Renal cortical epithelial cell (primary cell): ENCODE measurements around the gene PCDH15. TPM values are rescaled to one million over a fixed set of nuclear protein-coding genes. Genes with fewer than 3 reads are reported as not detected.
"Not testable (repeated sequence)": the region's sequence is repeated elsewhere in the genome, so short reads cannot be mapped to it uniquely, and the experiment has no call there.

Experiments used
- DNase-seq: peaks from one replicate; pipeline ENCODE4 v3.0.0-alpha.2; 2011; ENCODE audit warnings: low read depth
- total RNA-seq: library from RNA; depleted of rRNA; stranded (reverse); fragments of >200 nt; gene quantifications from 2 replicates; pipeline ENCODE4 v1.2.3, GENCODE V29; 2014

PCDH15 gene
- total RNA-seq, 1 donor from 2014 or later = not detected

- DNase-seq = no peak
Measured at GRCh38 chr10:53983431-53983830, 817.6 kb downstream of the PCDH15 start.

- no peak for DNase-seq
Measured at GRCh38 chr10:53980210-53980609, 820.8 kb downstream of the PCDH15 start.

- no peak for DNase-seq
Measured at GRCh38 chr10:53978301-53978700, 822.7 kb downstream of the PCDH15 start.

- DNase-seq = no peak
Measured at GRCh38 chr10:53977267-53977666, 823.8 kb downstream of the PCDH15 start.

GRCh38 chr10:53957401-53957800 is 843.6 kb downstream of the PCDH15 start:
- DNase-seq = peak; percentile 4

GRCh38 chr10:53955091-53955490 is 845.9 kb downstream of the PCDH15 start:
- DNase-seq = no peak

- no peak for DNase-seq
Measured at GRCh38 chr10:53952698-53953630, 848.1 kb downstream of the PCDH15 start.

- DNase-seq = no peak
Measured at GRCh38 chr10:53939654-53940053, 861.4 kb downstream of the PCDH15 start.

- no peak for DNase-seq
Measured at GRCh38 chr10:53930648-53931047, 870.4 kb downstream of the PCDH15 start.

GRCh38 chr10:53924051-53924700 is 876.9 kb downstream of the PCDH15 start:
- not testable (repeated sequence) for DNase-seq

GRCh38 chr10:53918755-53919154 is 882.3 kb downstream of the PCDH15 start:
- no peak for DNase-seq

- no peak for DNase-seq
Measured at GRCh38 chr10:53909791-53910190, 891.2 kb downstream of the PCDH15 start.

GRCh38 chr10:53904506-53905241 is 896.4 kb downstream of the PCDH15 start:
- DNase-seq = no peak

- no peak for DNase-seq
Measured at GRCh38 chr10:53903756-53904155, 897.3 kb downstream of the PCDH15 start.

- DNase-seq = peak; percentile 10
Measured at GRCh38 chr10:53899463-53900160, 901.4 kb downstream of the PCDH15 start.

GRCh38 chr10:53898532-53898931 is 902.5 kb downstream of the PCDH15 start:
- DNase-seq = no peak

GRCh38 chr10:53894145-53894544 is 906.9 kb downstream of the PCDH15 start:
- DNase-seq = no peak

GRCh38 chr10:53893061-53893460 is 908.0 kb downstream of the PCDH15 start:
- no peak for DNase-seq

- DNase-seq = peak; percentile 54
Measured at GRCh38 chr10:53886325-53887300, 914.4 kb downstream of the PCDH15 start.

GRCh38 chr10:53864846-53865245 is 936.2 kb downstream of the PCDH15 start:
- DNase-seq = no peak
